ENCODE results near the gene GRID2IP.
A peak's percentile ranks its signal among the peaks of the same experiment; 100 is the strongest.
"Not testable (repeated sequence)": the region's sequence is repeated elsewhere in the genome, so short reads cannot be mapped to it uniquely, and the experiment has no call there.

GRID2IP gene

GRCh38 chr7:6482743-6483119, 68.5 kb downstream of the GRID2IP start:
- no peak for ATAC-seq

GRCh38 chr7:6482307-6482706, 69.0 kb downstream of the GRID2IP start:
- no peak for ATAC-seq

GRCh38 chr7:6481445-6481844, 69.8 kb downstream of the GRID2IP start:
- no peak for ATAC-seq

DNA sequence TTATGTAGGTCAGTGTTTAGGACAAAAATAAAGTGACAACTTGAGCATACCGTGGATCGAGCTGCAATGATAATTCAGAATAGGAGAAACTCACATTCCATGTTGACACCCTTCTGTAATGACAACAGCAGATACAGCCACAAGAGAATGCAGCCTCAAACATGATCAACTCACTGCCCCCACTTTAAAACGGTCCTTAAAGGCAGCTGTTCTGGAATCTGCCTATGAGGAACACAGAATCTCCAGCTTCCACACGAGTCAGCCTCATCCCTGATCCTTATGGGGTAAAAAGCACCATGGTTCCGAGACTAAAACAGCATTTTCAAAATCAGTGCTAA, 71.0 kb downstream of the GRID2IP start:
- no peak for ATAC-seq

- ATAC-seq: no peak
Measured at GRCh38 chr7:6479067-6479466, 72.2 kb downstream of the GRID2IP start.

DNA sequence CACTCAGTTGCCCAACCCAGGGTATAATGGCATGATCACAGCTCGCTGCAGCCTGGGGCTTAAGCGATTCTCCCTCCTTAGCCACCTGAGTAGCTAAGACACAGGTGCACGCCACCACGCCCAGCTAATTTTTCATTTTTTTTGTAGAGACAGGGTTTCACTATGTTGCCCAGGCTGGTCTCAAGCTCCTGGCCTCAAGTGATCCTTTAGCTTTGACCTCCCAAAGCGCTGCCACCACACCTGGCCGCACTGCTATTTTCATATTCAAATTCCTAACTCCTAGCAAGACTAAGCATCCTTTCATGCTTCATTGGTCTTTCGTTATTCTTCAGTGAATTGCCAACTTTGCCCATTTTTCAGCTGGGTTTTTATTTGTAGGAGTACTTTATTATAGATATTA, 73.1 kb downstream of the GRID2IP start:
- no peak for ATAC-seq

DNA sequence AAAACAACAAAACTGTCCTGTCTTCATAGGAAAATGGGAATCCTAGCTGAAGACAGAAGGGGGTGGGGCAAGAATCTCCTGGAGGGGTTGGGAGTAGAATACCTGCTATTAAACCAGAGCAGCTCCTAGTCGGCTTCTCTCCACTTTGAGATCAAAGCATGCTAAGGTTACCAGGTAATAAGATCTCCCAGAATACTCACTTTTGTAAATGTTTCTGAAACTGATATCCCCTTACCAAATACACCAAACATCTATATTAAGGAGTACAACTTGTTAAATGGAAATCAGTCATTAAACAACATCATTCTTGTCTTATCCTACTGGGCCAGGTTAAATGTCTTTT, 74.0 kb downstream of the GRID2IP start:
- no peak for ATAC-seq

DNA sequence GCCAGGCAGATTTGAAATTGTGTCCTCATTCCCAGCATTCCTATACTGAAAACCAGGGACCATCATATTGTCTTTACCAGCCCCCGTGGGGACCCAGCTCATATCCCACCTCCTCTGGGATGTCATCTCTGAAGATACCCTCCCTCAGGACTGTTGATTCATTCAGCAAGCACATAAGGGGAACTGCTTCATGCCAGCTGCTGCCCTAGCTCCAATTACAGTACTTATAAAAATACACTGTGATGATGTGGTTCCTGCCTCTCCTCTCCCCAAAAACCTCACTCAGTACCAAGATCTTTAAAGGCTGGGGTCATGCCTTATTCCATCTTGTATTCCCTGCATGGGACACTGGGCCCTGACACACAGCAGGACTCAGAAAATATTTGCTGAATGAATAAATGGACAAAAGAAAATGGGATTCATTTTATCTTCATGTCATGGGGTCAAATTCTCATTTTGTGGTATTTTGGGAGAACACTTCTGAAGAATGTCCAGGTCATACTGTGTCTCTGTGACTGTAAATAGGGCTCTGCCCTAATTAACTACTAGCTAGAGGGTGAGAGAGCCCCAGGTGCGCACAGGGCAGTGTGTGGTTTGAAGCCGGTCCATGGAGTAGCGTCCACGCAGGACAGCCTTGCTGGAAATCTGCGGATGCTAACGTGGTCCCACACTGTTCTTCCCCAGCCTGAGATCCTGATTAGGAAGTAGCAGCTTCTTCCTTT, 74.5 kb downstream of the GRID2IP start:
- no peak for ATAC-seq

DNA sequence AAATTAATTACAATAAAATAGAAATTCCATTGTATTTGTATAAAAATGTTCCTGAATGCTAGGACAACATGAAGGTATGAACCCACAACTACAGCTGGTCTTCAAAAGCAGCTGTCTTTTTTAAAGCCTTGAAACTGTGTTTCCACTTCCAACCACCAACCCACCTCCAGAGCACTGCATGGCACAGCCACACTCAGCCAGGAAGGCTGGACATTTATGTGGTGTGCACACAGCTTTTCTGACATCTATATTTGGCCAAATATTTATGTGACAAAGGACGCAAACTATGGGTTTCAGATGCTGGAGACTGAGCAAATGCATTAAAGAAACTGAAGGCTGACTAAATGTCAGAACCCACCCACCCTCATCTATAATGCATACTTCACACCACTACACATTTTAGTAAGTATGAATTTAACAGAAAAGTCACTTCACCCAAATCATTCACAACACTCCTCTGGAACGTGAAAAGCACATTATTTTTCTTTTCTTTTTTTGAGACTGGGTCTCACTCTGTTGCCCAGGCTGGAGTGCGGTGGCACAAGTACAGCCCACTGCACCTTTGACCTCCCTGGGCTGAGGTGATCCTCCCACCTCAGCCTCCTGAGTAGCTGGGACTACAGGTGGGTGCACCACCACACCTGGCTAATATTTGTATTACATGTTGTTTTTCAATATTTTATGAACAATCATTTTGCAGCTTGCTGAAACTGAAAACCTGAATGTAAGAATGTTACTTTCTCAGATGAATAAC, 75.7 kb downstream of the GRID2IP start:
- peak in 1 of 2 donors; percentile 20 for ATAC-seq

- ATAC-seq: no peak
Measured at GRCh38 chr7:6465862-6466261, 85.4 kb downstream of the GRID2IP start.

- not testable (repeated sequence) for ATAC-seq
Measured at GRCh38 chr7:6463609-6464008, 87.7 kb downstream of the GRID2IP start.

- no peak for ATAC-seq
Measured at GRCh38 chr7:6461946-6462550, 89.2 kb downstream of the GRID2IP start.

DNA sequence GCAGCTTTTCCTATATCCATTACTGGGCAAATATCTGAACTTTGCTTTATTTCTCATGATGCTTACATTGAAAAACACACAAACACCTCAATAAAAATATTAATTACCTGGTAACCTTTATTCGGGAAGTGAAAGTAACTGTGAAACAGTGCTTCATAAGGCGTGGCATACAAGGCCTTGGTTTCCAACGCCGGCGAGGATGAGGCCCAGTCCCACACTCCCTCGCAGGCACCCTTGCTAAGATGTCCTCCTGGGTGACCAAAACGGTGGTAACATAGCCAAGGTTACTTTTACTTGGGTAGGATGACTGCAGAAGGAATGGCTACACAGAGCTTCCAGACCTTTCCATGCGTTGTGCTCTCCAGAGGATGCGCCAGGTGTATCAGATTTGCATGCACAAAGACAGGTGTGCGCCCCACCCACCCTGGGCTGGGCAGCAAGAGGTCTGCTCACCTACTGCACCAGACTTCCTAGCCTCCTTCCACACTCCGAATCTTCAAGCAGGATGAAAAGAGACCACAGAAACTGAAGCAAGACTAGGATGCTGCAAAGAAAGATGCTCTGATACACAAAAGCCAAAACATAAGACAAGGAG, 90.2 kb downstream of the GRID2IP start:
- ATAC-seq: no peak

- no peak for ATAC-seq
Measured at GRCh38 chr7:6460303-6460702, 91.0 kb downstream of the GRID2IP start.

- not testable (repeated sequence) for ATAC-seq
Measured at GRCh38 chr7:6458676-6459075, 92.6 kb downstream of the GRID2IP start.

DNA sequence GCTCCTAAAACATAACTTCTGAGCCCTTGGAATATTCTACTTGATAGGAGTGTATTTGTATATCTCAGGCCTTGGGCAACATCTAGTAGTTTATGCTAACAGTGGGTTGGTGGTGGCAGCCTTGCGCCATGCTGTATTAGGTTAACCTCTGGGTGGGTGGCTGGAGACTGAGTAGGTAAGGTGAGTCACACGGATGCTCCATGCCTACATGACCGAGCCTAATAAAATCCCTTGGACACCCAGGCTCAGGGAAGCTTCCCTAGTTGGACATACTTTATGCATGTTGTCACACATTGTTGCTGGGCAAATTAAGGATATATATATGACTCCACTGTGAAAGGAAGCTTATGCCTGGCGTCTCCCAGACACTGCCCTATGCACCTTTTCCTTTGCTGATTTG, 97.5 kb downstream of the GRID2IP start:
- ATAC-seq: no peak

- no peak for ATAC-seq
Measured at GRCh38 chr7:6451224-6451705, 100.0 kb downstream of the GRID2IP start.

DNA sequence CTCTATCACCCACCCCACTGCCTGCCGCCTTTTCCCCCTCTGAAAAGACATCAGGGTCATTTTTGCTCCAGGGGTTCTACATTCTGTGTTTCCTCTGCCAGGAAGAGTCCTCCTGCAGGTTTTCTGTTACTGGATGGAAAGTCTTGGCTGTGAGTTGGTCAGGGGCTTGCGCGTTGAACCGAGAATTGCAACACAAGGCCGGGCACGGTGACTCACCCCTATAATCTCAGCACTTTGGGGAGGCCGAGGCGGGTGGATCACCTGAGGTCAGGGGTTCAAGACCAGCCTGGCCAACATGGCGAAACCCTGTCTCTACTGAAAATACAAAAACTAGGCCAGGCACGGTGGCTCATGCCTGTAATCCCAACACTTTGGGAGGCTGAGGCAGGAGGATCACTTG, 100.7 kb downstream of the GRID2IP start:
- ATAC-seq: not testable (repeated sequence)

DNA sequence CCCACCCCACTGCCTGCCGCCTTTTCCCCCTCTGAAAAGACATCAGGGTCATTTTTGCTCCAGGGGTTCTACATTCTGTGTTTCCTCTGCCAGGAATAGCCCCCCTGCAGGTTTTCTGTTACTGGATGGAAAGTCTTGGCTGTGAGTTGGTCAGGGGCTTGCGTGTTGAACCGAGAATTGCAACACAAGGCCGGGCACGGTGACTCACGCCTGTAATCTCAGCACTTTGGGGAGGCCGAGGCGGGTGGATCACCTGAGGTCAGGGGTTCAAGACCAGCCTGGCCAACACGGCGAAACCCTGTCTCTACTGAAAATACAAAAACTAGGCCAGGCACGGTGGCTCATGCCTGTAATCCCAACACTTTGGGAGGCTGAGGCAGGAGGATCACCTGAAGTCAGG, 101.4 kb downstream of the GRID2IP start:
- ATAC-seq: not testable (repeated sequence)

DNA sequence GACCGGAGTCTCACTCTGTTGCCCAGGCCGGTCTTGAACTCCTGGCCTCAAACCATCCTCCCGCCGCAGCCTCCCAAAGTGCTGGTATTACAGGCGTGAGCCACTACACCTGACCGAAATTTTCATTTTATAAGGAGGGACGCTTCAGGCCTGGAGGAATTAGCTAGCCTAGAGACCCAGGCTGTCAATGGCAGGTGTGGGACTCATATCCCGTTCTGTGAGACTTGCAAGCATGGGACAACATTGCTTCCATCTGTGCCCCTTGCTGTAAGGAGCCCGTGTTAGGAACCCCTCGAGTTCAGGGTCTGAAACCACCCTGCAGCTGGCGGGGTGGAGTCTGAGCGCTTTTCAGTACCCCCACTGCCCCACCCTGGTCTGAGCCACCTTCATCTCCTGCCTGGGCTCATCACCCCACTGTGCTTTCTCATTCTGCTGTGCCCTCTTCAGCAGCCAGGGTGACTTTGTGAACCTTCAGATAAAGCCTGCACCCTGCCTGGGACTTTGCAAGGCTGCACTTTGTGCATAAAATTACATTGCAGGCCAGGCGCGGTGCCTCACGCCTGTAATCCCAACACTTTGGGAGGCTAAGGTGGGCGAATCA, 102.2 kb downstream of the GRID2IP start:
- no peak for ATAC-seq

DNA sequence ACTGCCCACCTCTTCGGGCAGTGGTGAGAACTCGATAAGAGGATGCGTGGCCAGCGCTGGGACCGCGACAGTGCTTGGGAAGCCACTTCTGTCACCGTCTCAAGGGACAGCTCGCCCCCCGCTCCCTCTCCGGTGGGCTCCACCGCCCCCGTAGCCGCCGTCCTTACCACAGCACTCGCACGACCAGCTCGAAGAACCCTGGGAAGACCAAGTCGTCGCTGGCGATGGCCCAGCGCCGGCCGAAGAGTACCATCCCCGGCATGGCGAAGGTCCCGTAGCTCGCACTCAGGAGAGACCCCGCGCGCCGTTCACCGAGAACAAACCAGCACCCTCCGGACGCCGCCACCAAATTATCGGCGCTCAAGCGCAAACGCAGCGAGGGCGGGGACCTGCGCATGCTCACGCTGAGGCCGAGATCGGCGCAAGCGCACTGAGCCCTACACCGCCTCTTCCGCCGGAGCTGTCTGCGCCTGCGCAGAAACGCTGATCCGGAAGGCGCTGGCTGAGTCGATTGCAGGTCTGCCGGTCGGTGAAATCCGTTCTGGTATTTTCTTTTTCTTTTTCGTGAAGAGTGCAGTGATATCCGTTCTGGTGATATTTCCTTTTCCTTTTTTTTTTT, 103.6 kb downstream of the GRID2IP start, which contains the start of gene DAGLB:
TSS of gene DAGLB (minus strand) at position 374 of the 619 bp plus-strand sequence. CDS start at position 262, 112 bp downstream.
- peak; percentile 85 to 87 for ATAC-seq
